HAP-1 (cell line): Measurements from ENCODE around the gene CENPX.
"Not testable (repeated sequence)": the region's sequence is repeated elsewhere in the genome, so short reads cannot be mapped to it uniquely, and the experiment has no call there.

Experiments used
- DNase-seq, 2 experiments: peaks; one replicate each; pipeline ENCODE4 v3.0.0-alpha.2; 2016 to 2020; ENCODE audit warnings: low spot score in 2 of 2
- H3K27me3 ChIP-seq: fragments of 250-450 bp; sonication (Bioruptor Pico); 2 replicates; pipeline ENCODE4 v1.5.1; 2020; ENCODE audit warnings: low read depth, mild to moderate bottlenecking, moderate library complexity
- H3K36me3 ChIP-seq: fragments of 250-450 bp; sonication (Bioruptor Pico); replicated peaks from 2 replicates; pipeline ENCODE4 v1.5.1; 2020; ENCODE audit warnings: mild to moderate bottlenecking
- H3K4me1 ChIP-seq: fragments of 250-450 bp; sonication (Bioruptor Pico); 2 replicates; pipeline ENCODE4 v1.5.1; 2020; ENCODE audit warnings: mild to moderate bottlenecking
- H3K4me3 ChIP-seq: fragments of 250-450 bp; sonication (Bioruptor Pico); 2 replicates; pipeline ENCODE4 v1.5.1; 2020; ENCODE audit warnings: mild to moderate bottlenecking, moderate library complexity
- H3K9me3 ChIP-seq: fragments of 250-450 bp; sonication (Bioruptor Pico); 2 replicates; pipeline ENCODE4 v1.5.1; 2020; ENCODE audit warnings: mild to moderate bottlenecking, moderate library complexity
- in situ Hi-C: fragments of 300-500 bp; cut with MboI; formaldehyde crosslinking; loops from 3 replicates; pipeline ENCODE4 v1.14.3; 2020; ENCODE audit warnings: low sequenced_read_pairs, inconsistent platforms, mixed read lengths

The CENPX gene

DNA sequence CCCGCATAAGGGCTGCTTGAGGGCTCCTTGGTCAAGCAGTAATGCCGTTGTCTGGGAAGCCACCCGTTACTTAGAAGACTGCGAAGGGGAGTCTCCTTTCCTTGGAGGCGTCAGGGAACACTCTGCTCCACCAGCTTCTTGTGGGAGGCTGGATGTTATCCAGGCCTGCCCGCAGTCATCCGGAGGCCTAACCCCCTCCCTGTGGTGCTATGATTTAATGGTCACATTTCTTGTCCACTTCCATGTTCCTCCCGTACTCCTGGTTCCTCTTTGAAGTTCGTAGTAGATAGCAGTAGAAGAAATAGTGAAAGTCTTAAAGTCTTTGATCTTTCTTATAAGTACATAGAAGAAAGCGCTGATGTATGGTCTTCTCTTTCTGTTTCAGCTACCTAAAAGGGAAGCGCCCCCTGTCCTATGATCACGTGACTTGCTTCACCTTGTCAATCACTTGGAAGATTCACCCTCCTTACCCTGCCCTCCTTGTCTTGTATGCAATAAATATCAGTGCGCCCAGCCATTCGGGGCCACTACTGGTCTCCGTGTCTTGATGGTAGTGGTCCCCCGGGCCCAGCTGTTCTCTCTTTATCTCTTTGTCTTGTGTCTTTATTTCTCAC, 16.2 kb upstream of the CENPX start:
- H3K27me3 ChIP-seq, H3K4me1 ChIP-seq, H3K4me3 ChIP-seq, DNase-seq, in situ Hi-C loops, H3K9me3 ChIP-seq: not testable (repeated sequence)
- peaks cover 20% of the 10 kb centered on the region for H3K36me3 ChIP-seq

DNA sequence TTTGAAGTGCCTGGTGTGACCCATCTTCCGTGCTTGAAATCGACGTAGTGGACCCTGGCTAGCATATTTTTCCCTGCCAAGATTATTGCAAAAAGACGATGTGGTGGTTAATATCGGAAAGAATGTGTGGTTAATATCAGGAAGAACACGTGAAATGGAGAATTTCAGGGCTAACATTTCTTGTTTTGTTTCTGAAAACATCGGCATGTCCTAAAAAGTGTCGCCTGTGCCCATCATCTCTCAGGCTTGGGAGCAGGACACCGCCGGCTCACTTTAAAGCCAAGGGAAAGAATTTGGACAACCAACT, 15.2 kb upstream of the CENPX start:
- Histone ChIP-seq H3K9me3 (no peaks in the 10 kb centered on the region; the same call in 1 of the 2 replicates), H3K27me3 (no peaks in the 10 kb centered on the region), H3K4me1 (peaks cover 9% of the 10 kb centered on the region), H3K4me3 (peak overlapping the region; percentile 84), H3K36me3 (peaks cover 26% of the 10 kb centered on the region)
- no peak for DNase-seq
- in situ Hi-C loops: no loop called here

DNA sequence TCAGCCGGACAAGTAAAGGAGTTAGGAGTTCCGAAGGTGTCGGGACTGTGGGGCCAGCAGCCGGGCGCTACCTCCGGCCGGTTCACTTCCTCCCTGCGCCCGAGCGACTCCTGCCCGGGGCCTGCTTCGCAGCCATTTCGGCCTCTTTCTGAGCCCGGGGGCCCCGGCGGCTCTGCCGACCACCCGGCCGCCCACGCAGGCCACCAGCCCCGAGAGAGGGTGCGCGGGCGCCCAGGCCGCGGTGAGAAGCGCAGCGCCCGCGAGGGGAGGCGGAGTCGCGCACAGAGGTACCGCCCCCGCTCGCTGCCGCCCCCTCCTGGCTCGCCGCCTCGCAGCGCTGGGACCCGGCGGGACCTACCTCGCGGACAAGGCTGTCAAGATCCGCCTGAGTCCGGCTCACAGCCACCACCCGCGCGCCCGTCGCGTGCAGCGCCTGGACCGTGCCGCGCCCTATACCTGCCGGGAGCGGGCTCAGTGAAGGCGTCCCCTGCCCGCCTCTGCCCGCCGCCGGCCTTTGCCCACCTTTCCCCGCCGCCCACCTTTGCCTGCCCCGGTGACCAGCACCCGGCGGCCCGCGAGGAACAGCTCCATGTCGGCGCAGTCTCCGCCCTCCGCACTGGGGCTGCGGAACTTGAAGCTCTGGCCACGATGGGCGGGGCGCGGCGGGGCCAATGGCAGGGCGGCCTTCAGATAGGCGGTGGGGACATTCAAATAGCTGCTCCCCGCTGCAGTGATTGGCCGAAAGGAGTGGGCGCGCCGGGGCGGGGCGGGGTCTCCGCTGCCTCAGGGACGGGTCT, 14.6 kb upstream of the CENPX start, which contains the start of gene DCXR:
Gene DCXR (minus strand): TSS at position 606 of the 797 bp plus-strand sequence. CDS start 15 bp downstream, at position 591.
- peak within 1 kb of the TSS; percentile 84 for H3K4me3 ChIP-seq
- peak; percentile 94 to 99 for DNase-seq
- H3K4me1 ChIP-seq: peaks cover 12% of the 10 kb centered on the region
- no peaks in the 10 kb centered on the region for H3K27me3 ChIP-seq
- H3K36me3 ChIP-seq: peaks cover 29% of the 10 kb centered on the region
- in situ Hi-C loops: no loop called here
- H3K9me3 ChIP-seq: no peaks in the 10 kb centered on the region; the same call in 1 of the 2 replicates

DNA sequence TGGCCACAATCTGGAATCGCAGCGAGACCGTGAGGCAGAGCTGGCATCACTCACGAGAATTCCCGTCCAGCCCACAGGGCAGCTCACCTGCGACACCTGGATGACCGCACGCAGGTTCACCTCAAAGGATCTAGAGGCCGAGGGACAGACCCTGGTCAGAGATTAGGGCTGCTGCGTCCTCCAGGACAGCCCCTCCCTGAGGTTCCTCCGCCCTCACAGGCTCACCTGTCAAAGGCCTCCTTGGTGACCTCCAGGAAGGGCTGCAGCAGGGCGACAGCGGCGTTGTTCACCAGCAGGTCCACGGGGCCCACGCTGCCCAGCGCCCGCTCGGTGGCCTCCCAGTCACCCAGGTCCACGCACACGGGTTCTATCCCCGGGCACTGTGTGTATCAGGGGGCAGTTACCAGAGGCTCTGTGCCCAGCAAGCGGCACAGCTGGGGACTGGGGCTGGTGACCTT, 14.0 kb upstream of the CENPX start:
- in situ Hi-C loops: no loop called here
- Histone ChIP-seq H3K36me3 (peaks cover 29% of the 10 kb centered on the region), H3K4me1 (peaks cover 12% of the 10 kb centered on the region), H3K27me3 (no peaks in the 10 kb centered on the region), H3K4me3 (peak overlapping the region; percentile 84), H3K9me3 (no peaks in the 10 kb centered on the region; the same call in 1 of the 2 replicates)
- DNase-seq: no peak

DNA sequence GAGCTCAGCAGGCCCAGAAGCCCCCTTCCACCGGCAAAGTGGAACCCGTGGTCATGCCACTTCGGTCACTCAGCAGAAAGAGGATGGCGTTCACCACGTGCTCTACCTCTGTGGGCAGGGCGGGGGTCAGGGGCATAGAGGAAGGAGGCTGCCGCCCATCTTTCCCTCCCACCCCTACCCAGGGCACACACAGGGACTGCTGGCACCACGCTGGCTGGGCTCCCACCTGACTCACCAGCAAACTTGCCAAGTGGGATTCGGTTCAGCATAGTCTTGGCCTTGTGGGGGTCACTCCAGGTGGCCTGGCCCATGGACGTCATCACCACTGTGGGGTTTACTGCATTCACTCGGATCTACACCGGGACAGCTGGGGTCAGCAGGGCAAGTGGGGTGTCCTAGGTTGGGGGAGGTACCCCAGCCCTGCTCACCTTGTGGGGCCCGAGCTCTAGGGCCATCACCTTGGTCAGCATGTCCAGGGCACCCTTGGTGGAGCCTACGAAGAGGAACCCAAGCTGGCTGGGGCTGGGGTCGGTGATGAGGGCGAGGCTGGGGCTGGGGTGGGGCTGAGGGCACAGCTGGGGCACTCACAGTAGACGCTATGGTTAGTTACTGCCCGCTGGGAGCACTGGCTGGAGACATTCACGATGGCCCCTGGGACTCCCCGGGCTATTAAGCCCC, 13.4 kb upstream of the CENPX start:
- Histone ChIP-seq H3K36me3 (peaks cover 29% of the 10 kb centered on the region), H3K27me3 (no peaks in the 10 kb centered on the region), H3K9me3 (no peaks in the 10 kb centered on the region), H3K4me1 (peaks cover 7% of the 10 kb centered on the region), H3K4me3 (peak overlapping the region; percentile 84)
- DNase-seq: no peak
- in situ Hi-C loops: no loop called here

DNA sequence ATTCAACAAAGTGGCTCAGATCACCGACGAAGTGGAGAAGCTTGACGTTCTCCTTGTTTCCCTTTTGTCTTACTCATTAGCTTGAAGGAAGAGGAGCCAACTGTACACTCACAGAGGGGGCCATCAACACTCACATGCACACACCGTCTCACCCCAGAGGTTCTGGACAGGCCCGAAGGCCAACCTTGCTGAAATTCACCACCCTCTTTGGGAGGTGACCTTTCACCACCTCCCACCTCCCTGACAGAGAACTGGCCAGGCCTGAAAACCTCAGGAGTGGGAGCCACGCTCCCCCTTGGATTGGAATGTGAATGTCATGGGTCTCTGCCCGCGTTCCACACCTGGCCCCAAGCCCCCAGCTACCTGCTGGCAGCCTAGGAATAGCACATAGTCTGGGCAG, 12.8 kb upstream of the CENPX start:
- no peak for DNase-seq
- Histone ChIP-seq H3K36me3 (peaks cover 29% of the 10 kb centered on the region), H3K27me3 (no peaks in the 10 kb centered on the region), H3K4me1 (peaks cover 10% of the 10 kb centered on the region), H3K9me3 (no peaks in the 10 kb centered on the region), H3K4me3 (no peak overlapping the region)
- in situ Hi-C loops: no loop called here

DNA sequence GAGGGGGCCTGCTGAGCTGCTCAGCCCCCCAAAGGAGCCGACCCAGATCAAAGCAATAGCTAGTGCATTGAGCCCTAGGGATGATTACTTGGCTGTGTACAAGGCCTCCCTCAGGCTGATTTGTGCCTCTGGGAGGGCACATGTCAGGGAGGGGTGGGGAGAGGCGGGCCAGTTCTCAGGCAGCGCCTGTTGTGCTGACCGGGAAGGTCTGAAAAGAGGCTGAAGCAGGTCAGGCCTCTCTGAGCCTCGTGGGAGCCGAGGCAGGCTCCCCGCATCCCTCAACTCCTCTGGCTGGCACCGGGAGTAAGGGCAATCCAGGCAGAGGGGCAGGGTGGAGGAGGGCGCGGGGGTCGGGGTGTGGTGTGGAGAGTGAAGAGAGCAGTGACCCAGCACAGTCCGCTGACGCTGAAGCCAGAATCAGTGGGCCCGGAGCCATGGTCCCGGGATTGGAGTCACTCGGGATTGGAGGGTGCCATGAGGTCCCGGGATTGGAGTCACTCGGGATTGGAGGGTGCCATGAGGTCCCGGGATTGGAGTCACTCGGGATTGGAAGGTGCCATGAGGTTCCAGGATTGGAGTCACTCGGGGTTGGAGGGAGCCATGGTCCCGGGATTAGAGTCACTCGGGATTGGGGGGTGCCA, 11.8 kb upstream of the CENPX start:
- no peaks in the 10 kb centered on the region for H3K27me3 ChIP-seq
- in situ Hi-C loops: loop anchor here (5.0 kb wide), 1 partner anchor 123 kb away; no protein-coding TSS in a partner anchor
- peaks cover 37% of the 10 kb centered on the region for H3K36me3 ChIP-seq
- H3K4me1 ChIP-seq: peaks cover 10% of the 10 kb centered on the region
- DNase-seq: no peak
- no peaks in the 10 kb centered on the region for H3K9me3 ChIP-seq
- no peak overlapping the region for H3K4me3 ChIP-seq

DNA sequence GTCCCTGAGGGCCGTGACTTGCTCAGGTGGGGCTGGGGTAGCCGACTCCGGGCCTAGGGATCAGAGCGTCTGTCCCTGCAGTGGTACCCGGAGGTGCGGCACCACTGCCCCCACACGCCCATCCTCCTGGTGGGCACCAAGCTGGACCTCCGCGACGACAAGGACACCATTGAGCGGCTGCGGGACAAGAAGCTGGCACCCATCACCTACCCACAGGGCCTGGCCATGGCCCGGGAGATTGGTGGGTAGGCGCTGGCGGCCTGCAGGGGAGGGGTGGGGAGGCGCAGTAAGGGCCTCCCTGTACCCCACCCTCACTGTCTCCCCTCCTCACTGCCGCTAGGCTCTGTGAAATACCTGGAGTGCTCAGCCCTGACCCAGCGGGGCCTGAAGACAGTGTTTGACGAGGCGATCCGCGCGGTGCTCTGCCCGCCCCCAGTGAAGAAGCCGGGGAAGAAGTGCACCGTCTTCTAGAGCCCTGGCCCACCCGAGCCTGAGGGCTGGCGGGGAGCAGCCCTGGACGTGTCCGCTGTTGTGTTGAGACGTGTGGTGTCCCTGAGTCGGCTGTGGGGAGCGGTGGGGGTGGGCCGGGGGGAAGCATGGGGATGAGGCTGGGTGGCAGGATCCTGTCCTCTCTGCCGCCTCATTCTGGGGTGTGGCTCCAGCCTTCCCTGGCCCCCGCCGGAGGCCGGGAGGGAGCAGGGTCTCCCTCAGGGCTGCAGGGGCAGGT, 10.8 kb upstream of the CENPX start:
- in situ Hi-C loops: loop anchor here (5.0 kb wide), 1 partner anchor 124 kb away; no protein-coding TSS in a partner anchor
- peaks cover 10% of the 10 kb centered on the region for H3K4me1 ChIP-seq
- no peaks in the 10 kb centered on the region for H3K27me3 ChIP-seq
- H3K9me3 ChIP-seq: no peaks in the 10 kb centered on the region
- peaks cover 47% of the 10 kb centered on the region for H3K36me3 ChIP-seq
- DNase-seq: no peak
- H3K4me3 ChIP-seq: no peak overlapping the region

DNA sequence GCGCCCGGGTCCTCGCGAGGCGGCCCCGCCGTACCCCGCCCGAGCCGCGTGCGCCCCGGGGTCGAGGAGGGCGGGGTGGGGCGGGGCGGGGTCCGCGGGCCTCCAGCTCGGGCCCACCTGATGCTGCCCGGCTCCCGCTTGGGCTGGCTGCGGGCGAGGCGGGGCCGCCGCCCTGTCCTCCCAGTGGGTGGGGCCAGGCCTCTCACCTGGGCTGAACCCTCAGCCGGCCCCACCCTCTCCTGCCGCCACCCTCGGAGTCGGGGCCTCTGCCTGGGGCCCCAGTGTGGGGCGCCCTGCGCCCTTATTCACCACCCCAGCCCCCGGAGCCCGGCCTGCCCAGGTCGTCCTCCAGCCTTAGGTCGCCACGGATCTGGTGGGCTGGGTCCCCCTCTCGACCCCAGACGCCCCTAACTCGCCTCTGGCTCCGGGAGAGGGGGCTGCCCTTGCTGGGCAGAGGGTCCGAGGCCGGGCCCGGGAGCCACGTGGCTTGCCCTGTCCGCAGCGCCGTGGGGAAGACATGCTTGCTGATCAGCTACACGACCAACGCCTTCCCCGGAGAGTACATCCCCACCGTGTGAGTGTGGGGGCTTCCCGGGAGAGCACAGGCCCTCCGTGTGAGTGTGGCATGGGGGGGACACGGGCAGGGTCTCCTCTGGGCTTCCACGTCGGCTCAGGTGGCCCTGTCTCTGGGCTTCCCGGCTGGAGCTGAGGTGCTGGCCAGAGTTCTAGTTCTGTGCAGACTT, 9.4 kb upstream of the CENPX start:
- H3K36me3 ChIP-seq: peaks cover 50% of the 10 kb centered on the region

DNA sequence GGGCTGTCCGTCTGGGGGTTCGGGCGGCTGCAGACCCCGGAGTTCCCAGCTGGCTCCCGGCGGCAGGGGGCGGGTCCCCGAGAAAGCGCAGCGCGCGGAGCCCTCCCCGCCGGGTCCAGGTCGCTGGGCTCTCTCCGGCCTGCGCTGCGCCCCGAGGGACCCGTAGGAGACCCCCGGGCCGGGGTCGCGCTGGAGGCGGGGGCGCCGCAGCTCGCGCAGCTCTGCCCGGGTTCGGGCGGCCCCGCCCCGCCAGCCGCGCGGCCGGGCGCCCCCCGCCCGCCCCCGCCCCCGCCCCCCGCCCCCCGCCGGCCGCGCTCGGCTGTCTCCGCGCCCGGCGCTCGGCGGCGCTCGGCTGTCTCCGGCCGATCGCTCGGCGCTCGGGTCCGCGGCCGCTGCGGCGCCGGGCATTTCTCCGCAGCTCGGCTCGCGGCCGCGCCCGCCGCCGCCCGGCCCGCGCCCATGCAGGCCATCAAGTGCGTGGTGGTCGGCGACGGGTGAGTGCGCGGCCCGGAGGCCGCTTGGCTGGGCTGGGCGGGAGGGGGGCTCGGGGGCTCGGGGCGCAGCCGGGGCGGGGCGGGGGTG, 8.7 kb upstream of the CENPX start, which contains the start of gene RAC3:
Gene RAC3 (plus strand): TSS at position 376 of the 582 bp plus-strand sequence. CDS start 84 bp downstream, at position 460.
- in situ Hi-C loops: loop anchor here (5.0 kb wide), 1 partner anchor 126 kb away; no protein-coding TSS in a partner anchor
- Histone ChIP-seq H3K9me3 (no peaks in the 10 kb centered on the region), H3K4me3 (peak within 1 kb of the TSS; percentile 54), H3K27me3 (no peaks in the 10 kb centered on the region), H3K36me3 (peaks cover 44% of the 10 kb centered on the region), H3K4me1 (peaks cover 6% of the 10 kb centered on the region; the same call in 1 of the 2 replicates)
- peak; percentile 35 to 62 for DNase-seq

More for the DNA sequence above, 9.4 kb upstream of the CENPX start:
- H3K27me3 ChIP-seq: no peaks in the 10 kb centered on the region
- peak; percentile 32 to 80 for DNase-seq
- in situ Hi-C loops: loop anchor here (5.0 kb wide), 1 partner anchor 125 kb away; no protein-coding TSS in a partner anchor
- H3K9me3 ChIP-seq: no peaks in the 10 kb centered on the region
- peaks cover 6% of the 10 kb centered on the region; the same call in 1 of the 2 replicates for H3K4me1 ChIP-seq
- H3K4me3 ChIP-seq: peak overlapping the region; percentile 54

DNA sequence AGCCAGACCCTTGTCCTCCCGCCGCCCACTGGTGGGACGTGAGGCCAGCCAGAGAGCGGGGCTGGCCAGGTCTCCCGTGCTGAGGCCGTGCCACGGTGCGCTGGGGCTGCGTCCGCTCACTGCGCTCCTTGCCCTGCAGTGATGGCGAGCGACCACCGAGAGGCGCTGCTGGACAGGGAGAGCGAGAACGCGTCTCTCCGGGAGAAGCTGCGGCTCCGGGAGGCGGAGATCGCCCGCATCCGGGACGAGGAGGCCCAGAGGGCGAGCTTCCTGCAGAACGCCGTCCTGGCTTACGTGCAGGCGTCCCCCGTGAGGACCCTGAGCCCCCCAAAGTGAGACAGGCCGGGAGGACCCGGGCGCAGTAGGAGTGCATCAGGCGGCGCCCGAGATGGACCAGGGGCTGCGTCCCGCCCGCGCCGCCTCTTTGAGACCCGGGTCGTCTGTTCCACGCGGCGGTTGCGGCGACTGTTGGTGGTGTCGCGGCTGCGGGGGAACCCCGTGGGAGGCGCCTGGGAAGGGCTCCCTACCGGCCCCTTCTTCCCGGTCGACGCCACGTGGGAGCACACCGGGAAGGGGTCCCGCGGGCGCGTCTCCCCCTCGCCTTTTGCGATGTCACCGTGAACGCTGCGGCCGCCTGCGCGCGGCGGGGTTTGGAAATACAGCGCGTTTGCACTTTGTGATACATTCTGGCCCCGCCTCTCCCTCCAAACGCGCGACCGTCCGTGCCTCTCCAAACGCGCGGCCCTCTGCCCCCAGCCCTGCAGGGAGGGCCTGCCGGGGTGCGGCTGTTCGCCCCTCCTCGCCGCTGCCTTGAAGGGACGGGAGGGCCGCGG, 8.0 kb upstream of the CENPX start:
- Histone ChIP-seq H3K9me3 (no peaks in the 10 kb centered on the region), H3K4me1 (peaks cover 6% of the 10 kb centered on the region; the same call in 1 of the 2 replicates), H3K36me3 (peaks cover 37% of the 10 kb centered on the region), H3K27me3 (no peaks in the 10 kb centered on the region), H3K4me3 (peak overlapping the region; percentile 52)
- in situ Hi-C loops: loop anchor here (5.0 kb wide), 1 partner anchor 127 kb away; no protein-coding TSS in a partner anchor
- DNase-seq: peak; percentile 71 to 91
